HepG2 (cell line): Measurements from ENCODE around the gene NDUFB11. TPM values are rescaled to one million over a fixed set of nuclear protein-coding genes. Genes with fewer than 3 reads are reported as not detected.

Experiments
- ARID3A ChIP-seq: IDR thresholded peaks from 2 replicates; pipeline ENCODE4 v1.6.1; 2012; ENCODE audit warnings: low read depth, low read length, improper control_type of control experiment
- EP300 ChIP-seq, 3 experiments: sonication (generic) in 1 of 3; formaldehyde crosslinking in 1 of 3; IDR thresholded peaks; 2 replicates each; pipeline versions ENCODE4 v1.5.1 to v1.6.1; 2011 to 2020; ENCODE audit warnings: low read depth in 2 of 3, low read length in 2 of 3, borderline replicate concordance in 1 of 3, improper control_type of control experiment in 1 of 3, mild to moderate bottlenecking in 1 of 3, missing genetic modification reagents in 1 of 3, moderate library complexity in 1 of 3
- HDAC2 ChIP-seq: sonication (generic); formaldehyde crosslinking; IDR thresholded peaks from 2 replicates; pipeline ENCODE4 v1.4.0; 2020; ENCODE audit warnings: missing genetic modification reagents
- HNRNPK ChIP-seq: fragments of 200-400 bp; formaldehyde crosslinking; IDR thresholded peaks from 2 replicates; pipeline ENCODE4 v1.6.1; 2018; ENCODE audit warnings: low read length, low read depth, moderate library complexity, mild to moderate bottlenecking; ENCODE audit not compliant: poor library complexity, severe bottlenecking
- ISX ChIP-seq: sonication (generic); formaldehyde crosslinking; conservative IDR thresholded peaks from 2 replicates; pipeline ENCODE4 v1.5.0; 2020; ENCODE audit warnings: missing genetic modification reagents
- MAFG ChIP-seq: sonication (generic); formaldehyde crosslinking; IDR thresholded peaks from 2 replicates; pipeline ENCODE4 v1.5.1; 2020; ENCODE audit warnings: mild to moderate bottlenecking, missing genetic modification reagents
- MEIS1 ChIP-seq: sonication (generic); formaldehyde crosslinking; IDR thresholded peaks from 2 replicates; pipeline ENCODE4 v1.9.0; 2021; ENCODE audit warnings: mild to moderate bottlenecking, missing genetic modification reagents, moderate library complexity, borderline replicate concordance
- PATZ1 ChIP-seq: sonication (generic); formaldehyde crosslinking; IDR thresholded peaks from 2 replicates; pipeline ENCODE4 v1.4.0; 2020; ENCODE audit warnings: missing genetic modification reagents
- POLR2A ChIP-seq, 2 experiments: IDR thresholded peaks; 2 replicates each; pipeline ENCODE4 v1.6.1; 2011; ENCODE audit warnings: low read depth in 2 of 2, low read length in 2 of 2, mild to moderate bottlenecking in 1 of 2, moderate library complexity in 1 of 2; ENCODE audit not compliant: insufficient read depth in 1 of 2
- SMAD3 ChIP-seq: sonication (generic); formaldehyde crosslinking; IDR thresholded peaks from 2 replicates; pipeline ENCODE4 v1.4.0; 2020; ENCODE audit warnings: missing genetic modification reagents
- TRAFD1 ChIP-seq: sonication (generic); formaldehyde crosslinking; IDR thresholded peaks from 2 replicates; pipeline ENCODE4 v1.5.1; 2020; ENCODE audit warnings: missing genetic modification reagents, mild to moderate bottlenecking, borderline replicate concordance
- ZBTB33 ChIP-seq: sonication (generic); formaldehyde crosslinking; IDR thresholded peaks from 2 replicates; pipeline ENCODE4 v1.4.0; 2020; ENCODE audit warnings: missing genetic modification reagents
- ZFY ChIP-seq: sonication (generic); formaldehyde crosslinking; IDR thresholded peaks from 2 replicates; pipeline ENCODE4 v1.4.0; 2020; ENCODE audit warnings: missing genetic modification reagents
- ZFYVE20 ChIP-seq: sonication (generic); formaldehyde crosslinking; IDR thresholded peaks from 2 replicates; pipeline ENCODE4 v1.8.0; 2023; ENCODE audit warnings: low read depth, mild to moderate bottlenecking, moderate library complexity, missing genetic modification reagents, borderline replicate concordance
- ZMYM4 ChIP-seq: sonication (generic); formaldehyde crosslinking; IDR thresholded peaks from 2 replicates; pipeline ENCODE4 v1.8.1; 2023; ENCODE audit warnings: mild to moderate bottlenecking, missing genetic modification reagents
- ZNF225 ChIP-seq: sonication (generic); formaldehyde crosslinking; IDR thresholded peaks from 2 replicates; pipeline ENCODE4 v1.4.0; 2020; ENCODE audit warnings: mild to moderate bottlenecking, missing genetic modification reagents
- ZNF256 ChIP-seq: sonication (generic); formaldehyde crosslinking; conservative IDR thresholded peaks from 2 replicates; pipeline ENCODE4 v1.4.0; 2020; ENCODE audit warnings: missing genetic modification reagents
- ZNF274 ChIP-seq: sonication (generic); formaldehyde crosslinking; IDR thresholded peaks from 2 replicates; pipeline ENCODE4 v1.5.1; 2020; ENCODE audit warnings: mild to moderate bottlenecking, missing genetic modification reagents
- ZNF75D ChIP-seq: sonication (generic); formaldehyde crosslinking; IDR thresholded peaks from 2 replicates; pipeline ENCODE4 v1.8.1; 2023; ENCODE audit warnings: missing genetic modification reagents, mild to moderate bottlenecking, borderline replicate concordance
- ZNF841 ChIP-seq: sonication (generic); formaldehyde crosslinking; IDR thresholded peaks from 2 replicates; pipeline ENCODE4 v1.8.1; 2023; ENCODE audit warnings: missing genetic modification reagents, borderline replicate concordance
- polyA plus RNA-seq, 8 experiments: library from polyadenylated mRNA; depleted of rRNA in 3 of 8; stranded (reverse) in 7 of 8; unstranded in 1 of 8; fragments of >200 nt; fragmentation: Illumina TruSeq in 4 of 8; extraction: Trizol in 4 of 8; gene quantifications; 2 replicates each; pipeline versions ENCODE4 v1.2.1 to v1.2.3, GENCODE V29; 2011 to 2016; ENCODE audit warnings: low read depth in 4 of 8, missing spikeins in 1 of 8, mixed read lengths in 1 of 8; ENCODE audit not compliant: insufficient read depth in 1 of 8
- total RNA-seq, 5 experiments: library from RNA; depleted of rRNA; stranded (reverse); fragments of >200 nt; fragmentation: Illumina TruSeq; extraction: Trizol; gene quantifications; 2 replicates each; pipeline ENCODE4 v1.2.3, GENCODE V29; 2016; ENCODE audit warnings: low read depth in 1 of 5

NDUFB11 gene
- total and polyA plus RNA-seq, 2 of the 13 experiments (the other 11 are each of a cell fraction or from before 2014, with no cell fraction given) = 46.6 to 100 TPM

GRCh38 chrX:47129157-47129898 is 15.2 kb downstream of the NDUFB11 start (continued):
- no peak for TF ChIP-seq ZNF274 (CRISPR knock-in tag)
- 0 out of 2 replicates have a peak, but pooled peaks have one; percentile 34 for TF ChIP-seq MEIS1 (CRISPR knock-in tag)
- TF ChIP-seq HNRNPK = no peak
- TF ChIP-seq POLR2A (IDR thresholded peaks at IDR 0.05; ENCODE audit: insufficient read depth in 1 of 2, low read depth in 2 of 2, low read length in 2 of 2) = peak; percentile 35 to 47; a peak in 3 of 4 replicates
- TF ChIP-seq ZNF841 (CRISPR knock-in tag) = no peak
- TF ChIP-seq ZFY (CRISPR knock-in tag) = peak; percentile 73
- no peak for TF ChIP-seq MAFG (CRISPR knock-in tag)
- TF ChIP-seq TRAFD1 (CRISPR knock-in tag) = no peak
- no peak for TF ChIP-seq ZFYVE20 (CRISPR knock-in tag)
- TF ChIP-seq ZNF225 = no peak
- TF ChIP-seq ZMYM4 (CRISPR knock-in tag) = no peak
- TF ChIP-seq HDAC2 = 0 out of 2 replicates have a peak, but pooled peaks have one; percentile 20
- no peak for TF ChIP-seq EP300 (IDR thresholded peaks at IDR 0.05; ENCODE audit: low read depth in 2 of 2, low read length in 2 of 2)
- no peak for TF ChIP-seq EP300 (CRISPR knock-in tag; IDR thresholded peaks at IDR 0.05; ENCODE audit: borderline replicate concordance)
- no peak for TF ChIP-seq SMAD3 (CRISPR knock-in tag)
- no peak for TF ChIP-seq ARID3A
- no peak for TF ChIP-seq ISX (CRISPR knock-in tag)
- TF ChIP-seq ZBTB33 (CRISPR knock-in tag) = no peak
- no peak for TF ChIP-seq PATZ1 (CRISPR knock-in tag)
- TF ChIP-seq ZNF256 = no peak
- no peak for TF ChIP-seq ZNF75D
